Measurements from ENCODE around the gene SLC16A2. TPM values are rescaled to one million over a fixed set of nuclear protein-coding genes. Genes with fewer than 3 reads are reported as not detected.

SLC16A2 gene
- total RNA-seq, 1 experiment from 2014 or later = 8.5 TPM

DNA sequence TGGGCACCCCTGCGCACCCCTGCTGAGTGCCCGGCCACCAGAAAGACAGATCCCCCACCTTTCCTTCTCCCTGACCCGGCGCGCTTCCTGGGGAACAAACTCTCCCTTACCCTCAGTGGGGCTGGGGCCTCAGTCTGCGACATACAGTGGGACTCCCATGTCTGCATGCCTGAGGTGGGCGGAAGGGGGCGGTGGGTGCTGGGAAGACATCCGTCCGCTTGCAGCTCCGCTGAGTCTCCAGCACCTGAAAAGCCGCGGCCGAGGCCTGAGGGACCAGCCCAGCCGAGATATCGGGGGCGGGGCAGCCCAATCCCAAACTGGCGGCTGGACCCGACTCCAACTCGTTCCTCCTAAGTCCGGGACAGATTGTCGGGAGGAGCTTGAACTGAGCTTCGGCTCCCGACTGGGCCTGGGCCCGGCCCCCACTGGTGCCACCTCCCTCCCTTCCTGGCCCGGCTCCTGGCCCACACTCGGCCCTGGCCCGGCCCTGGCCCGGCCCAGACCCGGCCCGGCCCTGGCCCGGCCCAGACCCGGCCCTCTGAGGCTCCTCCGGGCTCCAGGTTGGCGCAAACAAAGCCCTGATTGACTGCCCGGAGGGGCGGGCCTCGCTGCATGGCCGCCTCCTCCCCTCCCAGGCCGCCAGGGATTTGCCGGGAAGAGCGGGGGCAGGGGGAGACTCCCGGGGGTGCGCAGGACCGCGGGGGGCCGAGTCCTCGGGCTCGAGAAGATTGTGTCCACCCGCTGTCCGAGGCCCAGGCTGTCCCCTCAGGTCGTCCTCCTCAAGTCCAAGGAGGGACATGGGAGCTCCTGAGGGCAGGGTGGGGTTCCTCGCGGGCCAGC is 877 bp upstream of the SLC16A2 start:
- Histone ChIP-seq H3K4me2 (ENCODE audit: low read length) (peak overlapping the region; percentile 83), H3K9ac (ENCODE audit: low read length) (peak overlapping the region; percentile 77), H3K9me2 (replicated peaks; ENCODE audit: low read length) (no peaks in the 10 kb centered on the region), H3K27ac (ENCODE audit: low read length) (peak overlapping the region; percentile 74), H4K20me1 (ENCODE audit: low read length) (no peaks in the 10 kb centered on the region), H3K36me3 (ENCODE audit: low read depth, low read length) (no peaks in the 10 kb centered on the region), H3K27me3 (ENCODE audit: low read length) (no peaks in the 10 kb centered on the region), H3K4me3 (ENCODE audit: low read length) (peak overlapping the region; percentile 79), H3K4me1 (ENCODE audit: insufficient read depth, low read length) (peaks cover 11% of the 10 kb centered on the region; the same call in 1 of the 2 replicates), H3K79me2 (ENCODE audit: low read length) (peaks cover 15% of the 10 kb centered on the region), H3K9me3 (ENCODE audit: low read length) (no peaks in the 10 kb centered on the region), H2AFZ (ENCODE audit: low read length) (peak overlapping the region; percentile 90), H3F3A (ENCODE audit: low read length, unreplicated experiment) (no peaks in the 10 kb centered on the region)
- DNase-seq (peak; percentile 70), ATAC-seq (peak; percentile 82)
- BruUV-seq (replicated peaks) = no TSS peak
- TF ChIP-seq EZH2phosphoT487 (IDR thresholded peaks at IDR 0.05; ENCODE audit: borderline replicate concordance, low read length) (no peak), EZH2 (IDR thresholded peaks at IDR 0.05; ENCODE audit: low read length, unreplicated experiment) (no peak)
- intact Hi-C loops (cut with micrococcal nuclease) = loop anchor here (2.0 kb wide), 3 partner anchors 30 to 38 kb away; no protein-coding TSS in a partner anchor
- CTCF ChIA-PET = interaction anchor here (0.6 to 1.3 kb wide), 3 partner anchors 27 to 115 kb away, joined by 3 to 11 read pairs (median 6); no protein-coding TSS in a partner anchor
- POLR2A ChIA-PET (ENCODE audit: unreplicated experiment) = interaction anchor here (0.6 to 1.1 kb wide), 3 partner anchors 116 to 915 kb away, joined by 3 to 6 read pairs (median 3); no protein-coding TSS in a partner anchor

DNA sequence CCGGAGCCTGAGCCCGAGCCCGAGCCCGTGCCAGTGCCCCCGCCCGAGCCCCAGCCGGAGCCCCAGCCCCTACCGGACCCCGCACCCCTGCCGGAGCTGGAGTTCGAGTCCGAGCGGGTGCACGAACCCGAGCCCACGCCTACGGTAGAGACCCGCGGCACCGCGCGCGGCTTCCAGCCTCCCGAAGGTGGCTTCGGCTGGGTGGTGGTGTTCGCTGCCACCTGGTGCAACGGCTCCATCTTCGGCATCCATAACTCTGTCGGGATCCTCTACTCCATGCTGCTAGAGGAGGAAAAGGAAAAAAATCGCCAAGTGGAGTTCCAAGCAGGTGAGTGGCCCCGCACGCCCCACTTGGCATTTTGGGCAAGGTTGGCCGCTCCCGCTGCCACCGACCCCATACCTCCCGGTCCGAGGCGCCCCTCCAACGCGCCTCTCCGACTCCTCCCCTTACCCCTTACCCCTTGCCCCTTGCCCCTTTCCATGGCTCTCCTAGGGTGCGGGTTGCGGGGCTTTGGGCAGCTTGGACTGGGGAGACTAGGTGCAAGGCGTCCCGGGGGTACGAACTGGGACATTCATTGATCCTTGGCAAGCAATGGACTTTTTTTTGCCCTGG is 553 bp downstream of the SLC16A2 start:
- H3K36me3 ChIP-seq (ENCODE audit: low read depth, low read length) = no peaks in the 10 kb centered on the region
- peak overlapping the region; percentile 77; the same call in 1 of the 2 replicates for H3K9ac ChIP-seq (ENCODE audit: low read length)
- H4K20me1 ChIP-seq (ENCODE audit: low read length) = no peaks in the 10 kb centered on the region
- TF ChIP-seq, protein P1, sequence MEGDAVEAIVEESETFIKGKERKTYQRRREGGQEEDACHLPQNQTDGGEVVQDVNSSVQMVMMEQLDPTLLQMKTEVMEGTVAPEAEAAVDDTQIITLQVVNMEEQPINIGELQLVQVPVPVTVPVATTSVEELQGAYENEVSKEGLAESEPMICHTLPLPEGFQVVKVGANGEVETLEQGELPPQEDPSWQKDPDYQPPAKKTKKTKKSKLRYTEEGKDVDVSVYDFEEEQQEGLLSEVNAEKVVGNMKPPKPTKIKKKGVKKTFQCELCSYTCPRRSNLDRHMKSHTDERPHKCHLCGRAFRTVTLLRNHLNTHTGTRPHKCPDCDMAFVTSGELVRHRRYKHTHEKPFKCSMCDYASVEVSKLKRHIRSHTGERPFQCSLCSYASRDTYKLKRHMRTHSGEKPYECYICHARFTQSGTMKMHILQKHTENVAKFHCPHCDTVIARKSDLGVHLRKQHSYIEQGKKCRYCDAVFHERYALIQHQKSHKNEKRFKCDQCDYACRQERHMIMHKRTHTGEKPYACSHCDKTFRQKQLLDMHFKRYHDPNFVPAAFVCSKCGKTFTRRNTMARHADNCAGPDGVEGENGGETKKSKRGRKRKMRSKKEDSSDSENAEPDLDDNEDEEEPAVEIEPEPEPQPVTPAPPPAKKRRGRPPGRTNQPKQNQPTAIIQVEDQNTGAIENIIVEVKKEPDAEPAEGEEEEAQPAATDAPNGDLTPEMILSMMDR (conservative IDR thresholded peaks at IDR 0.05; ENCODE audit: low read depth, low read length) = no peak
- TF ChIP-seq EZH2phosphoT487 (IDR thresholded peaks at IDR 0.05; ENCODE audit: borderline replicate concordance, low read length) (no peak), EZH2 (IDR thresholded peaks at IDR 0.05; ENCODE audit: low read length, unreplicated experiment) (no peak)
- POLR2A ChIA-PET (ENCODE audit: unreplicated experiment) = no interaction called here
- H3K4me3 ChIP-seq (ENCODE audit: low read length) = peak overlapping the region; percentile 79
- ATAC-seq (no peak), DNase-seq (no peak)
- H3K79me2 ChIP-seq (ENCODE audit: low read length) = peaks cover 15% of the 10 kb centered on the region
- H3K27ac ChIP-seq (ENCODE audit: low read length) = no peak overlapping the region
- H3K4me2 ChIP-seq (ENCODE audit: low read length) = peak overlapping the region; percentile 83
- H3F3A ChIP-seq (ENCODE audit: low read length, unreplicated experiment) = no peaks in the 10 kb centered on the region
- H3K9me3 ChIP-seq (ENCODE audit: low read length) = no peaks in the 10 kb centered on the region
- H3K4me1 ChIP-seq (ENCODE audit: insufficient read depth, low read length) = peaks cover 24% of the 10 kb centered on the region
- no peaks in the 10 kb centered on the region for H3K27me3 ChIP-seq (ENCODE audit: low read length)
- intact Hi-C loops (cut with micrococcal nuclease) = loop anchor here (2.0 kb wide), 3 partner anchors 29 to 39 kb away; no protein-coding TSS in a partner anchor
- no TSS peak for BruUV-seq (replicated peaks)
- peak overlapping the region; percentile 90 for H2AFZ ChIP-seq (ENCODE audit: low read length)
- H3K9me2 ChIP-seq (replicated peaks; ENCODE audit: low read length) = no peaks in the 10 kb centered on the region
- CTCF ChIA-PET = no interaction called here

DNA sequence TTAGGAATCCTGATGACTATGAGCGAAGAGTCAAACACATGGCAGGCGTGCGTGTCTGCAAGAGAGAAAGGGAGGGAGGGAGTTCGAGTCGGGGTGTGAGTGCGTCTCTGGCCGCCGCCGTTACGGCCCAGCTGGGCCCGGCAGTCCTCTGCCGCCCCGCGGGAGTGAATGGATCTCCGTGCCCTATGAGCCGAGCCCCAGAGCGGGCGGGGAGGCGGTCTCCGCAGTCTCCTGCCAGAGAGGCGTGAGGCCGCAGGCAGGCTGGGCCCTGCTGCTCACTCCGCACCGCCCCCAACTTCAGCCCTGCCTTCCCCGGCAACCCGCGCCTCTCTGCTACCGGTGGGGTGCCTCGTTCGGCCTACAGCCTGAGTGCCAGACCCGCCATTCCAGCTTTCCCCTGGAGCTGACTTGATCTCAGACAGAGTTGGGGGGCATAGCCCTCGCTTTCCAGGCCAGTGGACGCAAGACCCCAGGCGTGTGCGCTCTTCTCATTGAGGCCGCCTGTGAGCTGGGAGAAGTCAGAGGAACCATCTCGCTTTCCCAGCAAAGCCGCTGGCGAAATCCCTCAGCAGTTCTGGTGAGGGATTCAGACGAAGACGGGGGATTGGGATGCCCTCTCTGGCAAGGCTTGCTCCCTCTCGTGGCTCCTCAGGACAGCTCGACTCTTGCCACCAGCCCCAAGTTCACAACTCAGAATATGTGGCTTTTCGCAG is 1.4 kb downstream of the SLC16A2 start:
- intact Hi-C loops (cut with micrococcal nuclease) = no loop called here
- Histone ChIP-seq H2AFZ (ENCODE audit: low read length) (no peak overlapping the region), H3K4me1 (ENCODE audit: insufficient read depth, low read length) (peaks cover 28% of the 10 kb centered on the region), H3K27ac (ENCODE audit: low read length) (no peak overlapping the region), H3F3A (ENCODE audit: low read length, unreplicated experiment) (no peaks in the 10 kb centered on the region), H3K36me3 (ENCODE audit: low read depth, low read length) (no peaks in the 10 kb centered on the region), H3K79me2 (ENCODE audit: low read length) (peaks cover 15% of the 10 kb centered on the region), H3K9me2 (replicated peaks; ENCODE audit: low read length) (no peaks in the 10 kb centered on the region), H4K20me1 (ENCODE audit: low read length) (no peaks in the 10 kb centered on the region), H3K27me3 (ENCODE audit: low read length) (no peaks in the 10 kb centered on the region), H3K4me3 (ENCODE audit: low read length) (peak overlapping the region; percentile 79; the same call in 1 of the 2 replicates), H3K4me2 (ENCODE audit: low read length) (peak overlapping the region; percentile 83), H3K9ac (ENCODE audit: low read length) (no peak overlapping the region), H3K9me3 (ENCODE audit: low read length) (no peaks in the 10 kb centered on the region)
- BruUV-seq (replicated peaks) = no TSS peak
- no peak for ATAC-seq
- ChIA-PET POLR2A (ENCODE audit: unreplicated experiment) (no interaction called here), CTCF (no interaction called here)
- TF ChIP-seq, protein P1 (conservative IDR thresholded peaks at IDR 0.05; ENCODE audit: low read depth, low read length) = no peak
- TF ChIP-seq EZH2 (IDR thresholded peaks at IDR 0.05; ENCODE audit: low read length, unreplicated experiment) = no peak
- no peak for TF ChIP-seq EZH2phosphoT487 (IDR thresholded peaks at IDR 0.05; ENCODE audit: borderline replicate concordance, low read length)
- DNase-seq = no peak

Measured in PC-3 (cell line).